Liver (tissue), 9 donors: ENCODE data around the gene POLG. TPM values are rescaled to one million over a fixed set of nuclear protein-coding genes. Genes with fewer than 3 reads are reported as not detected.

Experiments used
- DNase-seq: peaks from one replicate; pipeline ENCODE4 v3.0.0-alpha.2; 2017; ENCODE audit warnings: low spot score
- H3K27ac ChIP-seq, 2 donors: one replicate each; pipeline ENCODE4 v1.7.0; 2013; ENCODE audit warnings: inconsistent platforms in 2 of 2, low read length in 2 of 2, control low read depth in 1 of 2, low read depth in 1 of 2, mild to moderate bottlenecking in 1 of 2
- H3K27me3 ChIP-seq, 4 donors: one replicate each; pipeline versions ENCODE4 v1.6.1 to v1.7.0; 2013; ENCODE audit warnings: low read length in 3 of 4, inconsistent platforms in 1 of 4, mild to moderate bottlenecking in 1 of 4, moderate library complexity in 1 of 4; ENCODE audit not compliant: control insufficient read depth in 4 of 4, insufficient read depth in 4 of 4
- H3K36me3 ChIP-seq, 4 donors: one replicate each; pipeline versions ENCODE4 v1.6.1 to v1.7.0; 2013; ENCODE audit warnings: low read length in 3 of 4, mild to moderate bottlenecking in 3 of 4, low read depth in 1 of 4, moderate library complexity in 1 of 4; ENCODE audit not compliant: control insufficient read depth in 4 of 4, insufficient read depth in 3 of 4
- H3K4me1 ChIP-seq, 4 donors: one replicate each; pipeline versions ENCODE4 v1.6.1 to v1.7.0; 2013; ENCODE audit warnings: low read length in 3 of 4, mild to moderate bottlenecking in 3 of 4, moderate library complexity in 1 of 4; ENCODE audit not compliant: control insufficient read depth in 4 of 4, insufficient read depth in 4 of 4
- H3K4me3 ChIP-seq, 3 donors: one replicate each; pipeline versions ENCODE4 v1.6.1 to v1.7.0; 2013; ENCODE audit warnings: low read length in 3 of 3, control low read depth in 1 of 3, low read depth in 1 of 3, mild to moderate bottlenecking in 1 of 3
- H3K9ac ChIP-seq, 2 donors: one replicate each; pipeline ENCODE4 v1.7.0; 2013; ENCODE audit warnings: low read length in 2 of 2, mild to moderate bottlenecking in 2 of 2, moderate library complexity in 2 of 2, control low read depth in 1 of 2, low read depth in 1 of 2
- H3K9me3 ChIP-seq, 4 donors: one replicate each; pipeline versions ENCODE4 v1.6.1 to v1.7.0; 2013; ENCODE audit warnings: low read length in 3 of 4; ENCODE audit not compliant: control insufficient read depth in 4 of 4
- ATF3 ChIP-seq: IDR thresholded peaks from 2 replicates; pipeline ENCODE4 v1.6.1; 2016; ENCODE audit warnings: antibody characterized with exemption
- CTCF ChIP-seq: fragments of 150-350 bp; IDR thresholded peaks from 2 replicates; pipeline ENCODE4 v1.5.1; 2017; ENCODE audit warnings: improper control_type of control experiment, low read depth, low read length; ENCODE audit not compliant: missing input control
- EGR1 ChIP-seq, 2 donors: IDR thresholded peaks; 2 replicates each; pipeline ENCODE4 v1.6.1; 2016 to 2018; ENCODE audit warnings: antibody characterized with exemption in 2 of 2, low read depth in 2 of 2
- FOXA1 ChIP-seq: IDR thresholded peaks from 2 replicates; pipeline ENCODE4 v1.6.1; 2016; ENCODE audit warnings: antibody characterized with exemption
- FOXA2 ChIP-seq: IDR thresholded peaks from 2 replicates; pipeline ENCODE4 v1.6.1; 2016; ENCODE audit warnings: antibody characterized with exemption
- GABPA ChIP-seq, 2 donors: IDR thresholded peaks in 1 of 2; conservative IDR thresholded peaks in 1 of 2; 2 replicates each; pipeline ENCODE4 v1.6.1; 2016; ENCODE audit warnings: antibody characterized with exemption in 2 of 2, mild to moderate bottlenecking in 1 of 2, moderate library complexity in 1 of 2
- HNF4A ChIP-seq, 2 donors: conservative IDR thresholded peaks; 2 replicates each; pipeline ENCODE4 v1.6.1; 2016; ENCODE audit warnings: antibody characterized with exemption in 2 of 2, mild to moderate bottlenecking in 2 of 2
- HNF4G ChIP-seq: IDR thresholded peaks from 2 replicates; pipeline ENCODE4 v1.6.1; 2016; ENCODE audit warnings: antibody characterized with exemption
- JUND ChIP-seq, 2 donors: IDR thresholded peaks; 2 replicates each; pipeline ENCODE4 v1.6.1; 2016; ENCODE audit warnings: antibody characterized with exemption in 2 of 2
- MAX ChIP-seq: IDR thresholded peaks from 2 replicates; pipeline ENCODE4 v1.6.1; 2016; ENCODE audit warnings: antibody characterized with exemption
- NR2F2 ChIP-seq: IDR thresholded peaks from 2 replicates; pipeline ENCODE4 v1.6.1; 2016; ENCODE audit warnings: antibody characterized with exemption
- REST ChIP-seq: IDR thresholded peaks from 2 replicates; pipeline ENCODE4 v1.6.1; 2016; ENCODE audit warnings: antibody characterized with exemption, mild to moderate bottlenecking
- RXRA ChIP-seq, 2 donors: IDR thresholded peaks; 2 replicates each; pipeline ENCODE4 v1.6.1; 2017 to 2018; ENCODE audit warnings: antibody characterized with exemption in 2 of 2, mild to moderate bottlenecking in 1 of 2
- SP1 ChIP-seq: IDR thresholded peaks from 2 replicates; pipeline ENCODE4 v1.6.1; 2018; ENCODE audit warnings: antibody characterized with exemption, mild to moderate bottlenecking
- TAF1 ChIP-seq: conservative IDR thresholded peaks from 2 replicates; pipeline ENCODE4 v1.6.1; 2016; ENCODE audit warnings: antibody characterized with exemption, mild to moderate bottlenecking
- YY1 ChIP-seq: IDR thresholded peaks from 2 replicates; pipeline ENCODE4 v1.6.1; 2016; ENCODE audit warnings: antibody characterized with exemption, mild to moderate bottlenecking
- WGBS: extraction: QIAGEN DNeasy Blood & Tissue Kit; methylation state at CpG from one replicate; pipeline ENCODE4 v1.1.7; 2013; 5-methylcytosine and 5-hydroxymethylcytosine counted together
- polyA plus RNA-seq, 2 donors: library from polyadenylated mRNA; stranded (reverse) in 1 of 2; unstranded in 1 of 2; fragments of 200-250 nt in 1 of 2; fragments of >200 nt in 1 of 2; fragmentation: Nextera tagmentation in 1 of 2; extraction: Ambion mirVana in 1 of 2; gene quantifications; one replicate each; pipeline versions ENCODE4 v1.2.1 to v1.2.3, GENCODE V29; 2013 to 2015
- total RNA-seq, 2 donors: library from RNA; depleted of rRNA; stranded (reverse); fragments of >200 nt; gene quantifications; one replicate each; pipeline ENCODE4 v1.2.3, GENCODE V29; 2014
- donor health status: healthy.
- donor health status: healthy.
- donor health status: healthy.
- donor health status: healthy.
- donor health status: healthy.

Gene POLG
- total and polyA plus RNA-seq, 4 donors = 15.2 to 53.1 (median 31.4) TPM

GRCh38 chr15:89308236-89308635, 26.4 kb downstream of the POLG start (continued):
- no peak for TF ChIP-seq MAX
- TF ChIP-seq EGR1 (IDR thresholded peaks at IDR 0.05; ENCODE audit: low read depth in 2 of 2) = no peak

- Histone ChIP-seq H3K27ac (no peak overlapping the region), H3K36me3 (no peaks in the 10 kb centered on the region), H3K4me1 (no peaks in the 10 kb centered on the region), H3K9ac (no peak overlapping the region), H3K27me3 (no peaks in the 10 kb centered on the region), H3K9me3 (no peaks in the 10 kb centered on the region), H3K4me3 (no peak overlapping the region)
- 94% methylated on average over 2 of the region's 2 CpGs for WGBS
- no peak for TF ChIP-seq RXRA (IDR thresholded peaks at IDR 0.05)
- TF ChIP-seq FOXA2 = no peak
- TF ChIP-seq CTCF = no peak
- no peak for TF ChIP-seq GABPA (IDR thresholded peaks at IDR 0.05 in 1 of 2, conservative IDR thresholded peaks at IDR 0.05 in 1 of 2)
- no peak for TF ChIP-seq HNF4G
- no peak for TF ChIP-seq JUND (IDR thresholded peaks at IDR 0.05)
- TF ChIP-seq MAX = no peak
- no peak for TF ChIP-seq FOXA1
- no peak for TF ChIP-seq NR2F2
- TF ChIP-seq SP1 = no peak
- no peak for TF ChIP-seq EGR1 (IDR thresholded peaks at IDR 0.05; ENCODE audit: low read depth in 2 of 2)
- no peak for DNase-seq
Measured at GRCh38 chr15:89307791-89308190, 26.8 kb downstream of the POLG start.

- DNase-seq = no peak
- no peaks in the 10 kb centered on the region for H3K4me1 ChIP-seq
- H3K9me3 ChIP-seq = no peaks in the 10 kb centered on the region
- no peak overlapping the region for H3K27ac ChIP-seq
- TF ChIP-seq ATF3 = no peak
- no peak overlapping the region for H3K4me3 ChIP-seq
- no peaks in the 10 kb centered on the region for H3K36me3 ChIP-seq
- H3K27me3 ChIP-seq = no peaks in the 10 kb centered on the region
- no peak overlapping the region for H3K9ac ChIP-seq
- 96% methylated on average over 2 of the region's 2 CpGs for WGBS
Measured at GRCh38 chr15:89307046-89307587, 27.5 kb downstream of the POLG start.

GRCh38 chr15:89305395-89305794, 29.2 kb downstream of the POLG start:
- Histone ChIP-seq H3K27me3 (no peaks in the 10 kb centered on the region), H3K4me3 (no peak overlapping the region), H3K4me1 (no peaks in the 10 kb centered on the region), H3K36me3 (no peaks in the 10 kb centered on the region), H3K9ac (no peak overlapping the region), H3K9me3 (no peaks in the 10 kb centered on the region), H3K27ac (no peak overlapping the region)
- TF ChIP-seq HNF4A (conservative IDR thresholded peaks at IDR 0.05) (no peak), NR2F2 (no peak), TAF1 (no peak), YY1 (no peak), ATF3 (no peak), HNF4G (no peak), MAX (no peak), FOXA2 (no peak), REST (no peak), EGR1 (IDR thresholded peaks at IDR 0.05; ENCODE audit: low read depth in 2 of 2) (no peak), SP1 (no peak), RXRA (IDR thresholded peaks at IDR 0.05) (no peak)
- WGBS = 82% methylated on average over 3 of the region's 3 CpGs
- no peak for DNase-seq
